HCT116 (cell line): ENCODE measurements around the gene ADCY1. TPM values are rescaled to one million over a fixed set of nuclear protein-coding genes. Genes with fewer than 3 reads are reported as not detected.

Experiments used
- ATAC-seq: fragments of 200-7000 bp; cut with Tn5 transposase; 2 replicates; pipeline ENCODE4 v1.9.1; 2020; ENCODE audit warnings: mild to moderate bottlenecking, moderate library complexity
- BruUV-seq: library from RNA; stranded (reverse); fragments of 400-500 nt; replicated peaks from 2 replicates; lab custom pipeline; 2021; lab: Mats Ljungman, UMichigan
- CTCF ChIA-PET: fragments of 300-600 bp; sonication (Branson Sonifier 250); formaldehyde crosslinking; loops from one replicate; lab custom pipeline; 2021; ENCODE audit warnings: antibody characterized with exemption; lab: Charles Lee
- POLR2A ChIA-PET: fragments of 300-600, 350-600 bp; sonication (Branson Sonifier 250); formaldehyde crosslinking; loops from one replicate; lab custom pipeline; 2021; ENCODE audit warnings: antibody characterized with exemption; lab: Charles Lee
- RAD21 ChIA-PET, 2 experiments: fragments of 300-600 bp; sonication (Branson Sonifier 250); formaldehyde crosslinking; loops; one replicate each; lab custom pipeline; 2023; ENCODE audit warnings: low total read pairs in 2 of 2; ENCODE audit not compliant: uncharacterized antibody in 2 of 2, unreplicated experiment in 2 of 2, low non-redundant PET in 1 of 2; lab: Charles Lee
- DNase-seq: peaks from one replicate; pipeline ENCODE4 v3.0.0-alpha.2; 2010; ENCODE audit warnings: low read depth, low spot score
- H2AFZ ChIP-seq: fragments of 200-600 bp; shearing (Covaris generic), sonication (generic); 2 replicates; pipeline ENCODE4 v1.6.1; 2017; ENCODE audit warnings: low read depth, mixed run types, mixed read lengths, antibody characterized with exemption, low read length; ENCODE audit not compliant: poor library complexity, severe bottlenecking
- H3K27ac ChIP-seq: 2 replicates; pipeline ENCODE4 v1.5.1; 2012; ENCODE audit warnings: low read depth, low read length
- H3K27me3 ChIP-seq: fragments of 200-600 bp; sonication (generic); 2 replicates; pipeline ENCODE4 v1.6.1; 2016; ENCODE audit warnings: mixed run types, low read length, mixed read lengths; ENCODE audit not compliant: insufficient read depth
- H3K36me3 ChIP-seq, 2 experiments: fragments of 200-500 bp in 1 of 2; fragments of 200-600 bp in 1 of 2; sonication (Bioruptor generic) in 1 of 2; sonication (generic) in 1 of 2; 2 replicates each; pipeline versions ENCODE4 v1.5.1 to v1.6.1; 2014 to 2016; ENCODE audit warnings: low read length in 2 of 2, inconsistent platforms in 1 of 2, mixed read lengths in 1 of 2, mixed run types in 1 of 2; ENCODE audit not compliant: insufficient read depth in 2 of 2, control insufficient read depth in 1 of 2
- H3K4me1 ChIP-seq, 2 experiments: fragments of 200-600 bp in 1 of 2; sonication (generic) in 1 of 2; 2 replicates each; pipeline versions ENCODE4 v1.5.1 to v1.6.1; 2012 to 2017; ENCODE audit warnings: low read length in 2 of 2, inconsistent platforms in 1 of 2, mild to moderate bottlenecking in 1 of 2, mixed read lengths in 1 of 2, mixed run types in 1 of 2, moderate library complexity in 1 of 2; ENCODE audit not compliant: insufficient read depth in 2 of 2, control insufficient read depth in 1 of 2
- H3K4me2 ChIP-seq: fragments of 200-600 bp; sonication (generic); 2 replicates; pipeline ENCODE4 v1.6.1; 2017; ENCODE audit warnings: mixed run types, low read length, mixed read lengths
- H3K4me3 ChIP-seq, 2 experiments: fragments of 200-600 bp in 1 of 2; sonication (generic) in 1 of 2; replicated peaks in 1 of 2; 2 replicates each; pipeline ENCODE4 v1.5.1; 2011 to 2016; ENCODE audit warnings: low read length in 2 of 2, control low read depth in 1 of 2, low read depth in 1 of 2, mild to moderate bottlenecking in 1 of 2, mixed read lengths in 1 of 2, mixed run types in 1 of 2
- H3K79me2 ChIP-seq: fragments of 200-600 bp; sonication (generic); 2 replicates; pipeline ENCODE4 v1.6.1; 2017; ENCODE audit warnings: mild to moderate bottlenecking, mixed run types, low read length, moderate library complexity, mixed read lengths; ENCODE audit not compliant: insufficient read depth
- H3K9ac ChIP-seq: fragments of 200-600 bp; sonication (generic); 2 replicates; pipeline ENCODE4 v1.6.1; 2016; ENCODE audit warnings: low read length, mixed read lengths
- H3K9me2 ChIP-seq: fragments of 200-600 bp; sonication (generic), shearing (Covaris generic); 2 replicates; pipeline ENCODE4 v1.6.1; 2017; ENCODE audit warnings: mixed run types, mild to moderate bottlenecking, moderate library complexity; ENCODE audit not compliant: insufficient read depth
- H3K9me3 ChIP-seq, 2 experiments: fragments of 200-500 bp in 1 of 2; fragments of 200-600 bp in 1 of 2; sonication (Bioruptor generic) in 1 of 2; sonication (generic) in 1 of 2; 2 replicates each; pipeline ENCODE4 v1.6.1; 2014 to 2017; ENCODE audit warnings: low read length in 2 of 2, mixed read lengths in 2 of 2, inconsistent platforms in 1 of 2, low read depth in 1 of 2, mild to moderate bottlenecking in 1 of 2, mixed run types in 1 of 2, moderate library complexity in 1 of 2; ENCODE audit not compliant: control insufficient read depth in 1 of 2, insufficient read depth in 1 of 2
- H4K20me1 ChIP-seq: fragments of 200-600 bp; sonication (generic), shearing (Covaris generic); 2 replicates; pipeline ENCODE4 v1.6.1; 2017; ENCODE audit warnings: mixed run types, mild to moderate bottlenecking, moderate library complexity; ENCODE audit not compliant: insufficient read depth
- CEBPB ChIP-seq: IDR thresholded peaks from 2 replicates; pipeline ENCODE4 v1.6.1; 2012; ENCODE audit warnings: low read depth
- EGR1 ChIP-seq: IDR thresholded peaks from 2 replicates; pipeline ENCODE4 v1.6.1; 2012; ENCODE audit warnings: low read depth
- JUND ChIP-seq: IDR thresholded peaks from 2 replicates; pipeline ENCODE4 v1.6.1; 2012
- POLR2A ChIP-seq: IDR thresholded peaks from 2 replicates; pipeline ENCODE4 v1.7.0; 2011; ENCODE audit warnings: borderline replicate concordance; ENCODE audit not compliant: insufficient read depth, insufficient read length; ENCODE audit errors: extremely low read depth
- SIN3A ChIP-seq: IDR thresholded peaks from 2 replicates; pipeline ENCODE4 v1.6.1; 2012; ENCODE audit warnings: low read depth
- YY1 ChIP-seq: IDR thresholded peaks from 2 replicates; pipeline ENCODE4 v1.6.1; 2011; ENCODE audit warnings: low read length, low read depth, moderate library complexity, mild to moderate bottlenecking; ENCODE audit not compliant: insufficient replicate concordance; ENCODE audit errors: extremely low read depth
- ZNF274 ChIP-seq: fragments of 200-500 bp; sonication (Bioruptor generic); IDR thresholded peaks from 2 replicates; pipeline ENCODE4 v1.6.1; 2014; ENCODE audit warnings: mild to moderate bottlenecking, low read depth, low read length, inconsistent platforms
- intact Hi-C: fragments of 100-400 bp; cut with micrococcal nuclease; formaldehyde crosslinking; loops from 2 replicates; pipeline ENCODE4 v1.10.0; 2022
- total RNA-seq: library from RNA; stranded (reverse); gene quantifications from one replicate; pipeline ENCODE4 v1.2.1, GENCODE V29; 2021; ENCODE audit not compliant: unreplicated experiment
- TF ChIP-seq, protein P1 (sequence below): IDR thresholded peaks from 2 replicates; pipeline ENCODE4 v1.6.1; 2012
- TF ChIP-seq, protein P2 (sequence below): IDR thresholded peaks from 2 replicates; pipeline ENCODE4 v1.6.1; 2012; ENCODE audit warnings: low read depth
- TF ChIP-seq, protein P3 (sequence below), 3 experiments: fragments of 200-600 bp in 1 of 3; sonication (generic) in 1 of 3; IDR thresholded peaks in 2 of 3; conservative IDR thresholded peaks in 1 of 3; 2 replicates each; pipeline ENCODE4 v1.5.1; 2012 to 2017; ENCODE audit warnings: low read depth in 2 of 3, low read length in 2 of 3, antibody characterized with exemption in 1 of 3, borderline replicate concordance in 1 of 3, control low read depth in 1 of 3, mild to moderate bottlenecking in 1 of 3, mixed read lengths in 1 of 3, mixed run types in 1 of 3, moderate library complexity in 1 of 3; ENCODE audit not compliant: insufficient read depth in 1 of 3

The ADCY1 gene
- total RNA-seq, 1 experiment from 2014 or later, result 0.05 TPM

DNA sequence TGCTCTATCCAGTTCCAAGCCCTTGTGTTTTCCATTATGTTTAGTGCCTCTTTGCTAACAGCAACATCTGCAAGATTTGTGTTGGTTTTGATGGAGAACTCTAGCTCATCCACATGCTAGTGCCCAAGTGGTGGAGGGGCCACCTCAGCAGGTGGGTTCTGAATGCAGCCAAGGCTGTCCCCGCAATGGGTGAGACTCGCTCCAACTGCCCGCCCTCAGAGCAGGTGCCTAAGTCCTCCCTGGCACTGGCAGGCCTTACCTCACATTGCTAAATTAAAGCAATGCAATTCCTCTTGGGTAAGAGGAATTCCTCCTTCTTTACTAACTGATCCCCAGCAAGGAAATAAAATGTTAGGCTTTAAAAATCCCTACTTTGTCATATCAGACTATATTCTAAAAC is 146.8 kb downstream of the ADCY1 start:
- intact Hi-C loops, result no loop called here

More for the DNA sequence above, 146.8 kb downstream of the ADCY1 start:
- ATAC-seq, result no peak
- RAD21 ChIA-PET, result no interaction called here
- H3K9me2 ChIP-seq, result no peaks in the 10 kb centered on the region
- TSS peak; percentile 25 for BruUV-seq
- H3K4me1 ChIP-seq, result no peaks in the 10 kb centered on the region
- H3K27ac ChIP-seq, result no peak overlapping the region
- no peaks in the 10 kb centered on the region for H4K20me1 ChIP-seq
- H3K4me2 ChIP-seq, result no peak overlapping the region
- H3K79me2 ChIP-seq, result no peaks in the 10 kb centered on the region
- no peak overlapping the region for H3K9ac ChIP-seq
- POLR2A ChIA-PET, result no interaction called here
- DNase-seq, result no peak
- CTCF ChIA-PET, result no interaction called here
- H2AFZ ChIP-seq, result no peak overlapping the region
- no peaks in the 10 kb centered on the region for H3K27me3 ChIP-seq
- TF ChIP-seq, protein P1, sequence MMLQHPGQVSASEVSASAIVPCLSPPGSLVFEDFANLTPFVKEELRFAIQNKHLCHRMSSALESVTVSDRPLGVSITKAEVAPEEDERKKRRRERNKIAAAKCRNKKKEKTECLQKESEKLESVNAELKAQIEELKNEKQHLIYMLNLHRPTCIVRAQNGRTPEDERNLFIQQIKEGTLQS, result no peak
- TF ChIP-seq POLR2A (no peak), JUND (no peak), ZNF274 (no peak), SIN3A (no peak), CEBPB (no peak), YY1 (no peak), EGR1 (no peak)
- TF ChIP-seq, protein P2, sequence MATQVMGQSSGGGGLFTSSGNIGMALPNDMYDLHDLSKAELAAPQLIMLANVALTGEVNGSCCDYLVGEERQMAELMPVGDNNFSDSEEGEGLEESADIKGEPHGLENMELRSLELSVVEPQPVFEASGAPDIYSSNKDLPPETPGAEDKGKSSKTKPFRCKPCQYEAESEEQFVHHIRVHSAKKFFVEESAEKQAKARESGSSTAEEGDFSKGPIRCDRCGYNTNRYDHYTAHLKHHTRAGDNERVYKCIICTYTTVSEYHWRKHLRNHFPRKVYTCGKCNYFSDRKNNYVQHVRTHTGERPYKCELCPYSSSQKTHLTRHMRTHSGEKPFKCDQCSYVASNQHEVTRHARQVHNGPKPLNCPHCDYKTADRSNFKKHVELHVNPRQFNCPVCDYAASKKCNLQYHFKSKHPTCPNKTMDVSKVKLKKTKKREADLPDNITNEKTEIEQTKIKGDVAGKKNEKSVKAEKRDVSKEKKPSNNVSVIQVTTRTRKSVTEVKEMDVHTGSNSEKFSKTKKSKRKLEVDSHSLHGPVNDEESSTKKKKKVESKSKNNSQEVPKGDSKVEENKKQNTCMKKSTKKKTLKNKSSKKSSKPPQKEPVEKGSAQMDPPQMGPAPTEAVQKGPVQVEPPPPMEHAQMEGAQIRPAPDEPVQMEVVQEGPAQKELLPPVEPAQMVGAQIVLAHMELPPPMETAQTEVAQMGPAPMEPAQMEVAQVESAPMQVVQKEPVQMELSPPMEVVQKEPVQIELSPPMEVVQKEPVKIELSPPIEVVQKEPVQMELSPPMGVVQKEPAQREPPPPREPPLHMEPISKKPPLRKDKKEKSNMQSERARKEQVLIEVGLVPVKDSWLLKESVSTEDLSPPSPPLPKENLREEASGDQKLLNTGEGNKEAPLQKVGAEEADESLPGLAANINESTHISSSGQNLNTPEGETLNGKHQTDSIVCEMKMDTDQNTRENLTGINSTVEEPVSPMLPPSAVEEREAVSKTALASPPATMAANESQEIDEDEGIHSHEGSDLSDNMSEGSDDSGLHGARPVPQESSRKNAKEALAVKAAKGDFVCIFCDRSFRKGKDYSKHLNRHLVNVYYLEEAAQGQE, result no peak
- TF ChIP-seq, protein P3, sequence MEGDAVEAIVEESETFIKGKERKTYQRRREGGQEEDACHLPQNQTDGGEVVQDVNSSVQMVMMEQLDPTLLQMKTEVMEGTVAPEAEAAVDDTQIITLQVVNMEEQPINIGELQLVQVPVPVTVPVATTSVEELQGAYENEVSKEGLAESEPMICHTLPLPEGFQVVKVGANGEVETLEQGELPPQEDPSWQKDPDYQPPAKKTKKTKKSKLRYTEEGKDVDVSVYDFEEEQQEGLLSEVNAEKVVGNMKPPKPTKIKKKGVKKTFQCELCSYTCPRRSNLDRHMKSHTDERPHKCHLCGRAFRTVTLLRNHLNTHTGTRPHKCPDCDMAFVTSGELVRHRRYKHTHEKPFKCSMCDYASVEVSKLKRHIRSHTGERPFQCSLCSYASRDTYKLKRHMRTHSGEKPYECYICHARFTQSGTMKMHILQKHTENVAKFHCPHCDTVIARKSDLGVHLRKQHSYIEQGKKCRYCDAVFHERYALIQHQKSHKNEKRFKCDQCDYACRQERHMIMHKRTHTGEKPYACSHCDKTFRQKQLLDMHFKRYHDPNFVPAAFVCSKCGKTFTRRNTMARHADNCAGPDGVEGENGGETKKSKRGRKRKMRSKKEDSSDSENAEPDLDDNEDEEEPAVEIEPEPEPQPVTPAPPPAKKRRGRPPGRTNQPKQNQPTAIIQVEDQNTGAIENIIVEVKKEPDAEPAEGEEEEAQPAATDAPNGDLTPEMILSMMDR (IDR thresholded peaks at IDR 0.05 in 2 of 3, conservative IDR thresholded peaks at IDR 0.05 in 1 of 3; ENCODE audit: borderline replicate concordance in 1 of 3, insufficient read depth in 1 of 3, low read depth in 2 of 3, low read length in 2 of 3), result no peak
- no peak overlapping the region for H3K4me3 ChIP-seq
- peaks cover 2 to 10% of the 10 kb centered on the region in 2 experiments; a peak in 2 of 4 replicates for H3K36me3 ChIP-seq
- no peaks in the 10 kb centered on the region for H3K9me3 ChIP-seq
